GM18870 (cell line): ENCODE results near the gene ASTL.

ENCODE experiments used
- ATAC-seq: cut with Tn5 transposase; IDR thresholded peaks from one replicate; pipeline ENCODE4 v1.9.1; 2021; ENCODE audit warnings: moderate library complexity; ENCODE audit not compliant: unreplicated experiment

ASTL gene

GRCh38 chr2:96159084-96159830 lies 21.0 kb upstream of the ASTL start:
- ATAC-seq = no peak

GRCh38 chr2:96158554-96158940 lies 20.2 kb upstream of the ASTL start:
- no peak for ATAC-seq

- ATAC-seq = peak; percentile 34
Observed at GRCh38 chr2:96157649-96158553, 19.6 kb upstream of the ASTL start.

- peak; percentile 27 for ATAC-seq
Observed at GRCh38 chr2:96156926-96157648, 18.8 kb upstream of the ASTL start.

- ATAC-seq = no peak
Observed at GRCh38 chr2:96156011-96156820, 17.9 kb upstream of the ASTL start.

- no peak for ATAC-seq
Observed at GRCh38 chr2:96154506-96155380, 16.4 kb upstream of the ASTL start.

GRCh38 chr2:96153991-96154431 lies 15.7 kb upstream of the ASTL start:
- no peak for ATAC-seq

GRCh38 chr2:96153291-96153713 lies 15.0 kb upstream of the ASTL start:
- no peak for ATAC-seq

- ATAC-seq = no peak
Observed at GRCh38 chr2:96152304-96153161, 14.2 kb upstream of the ASTL start.

- ATAC-seq = no peak
Observed at GRCh38 chr2:96151595-96152303, 13.4 kb upstream of the ASTL start.

- ATAC-seq = no peak
Observed at GRCh38 chr2:96150791-96151594, 12.7 kb upstream of the ASTL start.

GRCh38 chr2:96150007-96150640 lies 11.8 kb upstream of the ASTL start:
- ATAC-seq = no peak

- peak; percentile 41 for ATAC-seq
Observed at GRCh38 chr2:96148410-96149217, 10.3 kb upstream of the ASTL start.

- no peak for ATAC-seq
Observed at GRCh38 chr2:96147593-96148201, 9.4 kb upstream of the ASTL start.

GRCh38 chr2:96146881-96147592 lies 8.7 kb upstream of the ASTL start:
- ATAC-seq = no peak
